HG02870 (cell line): ENCODE data around the gene CARD10.

Experiments
- ATAC-seq: cut with Tn5 transposase; IDR thresholded peaks from one replicate; pipeline ENCODE4 v1.9.1; 2021; ENCODE audit warnings: mild to moderate bottlenecking, moderate library complexity; ENCODE audit not compliant: unreplicated experiment

Gene CARD10

GRCh38 chr22:37507731-37508130 is 11.5 kb downstream of the CARD10 start:
- no peak for ATAC-seq

- no peak for ATAC-seq
Measured at GRCh38 chr22:37505989-37506388, 13.2 kb downstream of the CARD10 start.

GRCh38 chr22:37505565-37505964 is 13.7 kb downstream of the CARD10 start:
- ATAC-seq, result no peak

GRCh38 chr22:37504964-37505363 is 14.3 kb downstream of the CARD10 start:
- ATAC-seq, result no peak

- no peak for ATAC-seq
Measured at GRCh38 chr22:37503850-37504249, 15.4 kb downstream of the CARD10 start.

GRCh38 chr22:37503183-37503683 is 16.0 kb downstream of the CARD10 start:
- ATAC-seq, result no peak

GRCh38 chr22:37502342-37503182 is 16.7 kb downstream of the CARD10 start:
- ATAC-seq, result no peak

- ATAC-seq, result no peak
Measured at GRCh38 chr22:37501610-37502341, 17.4 kb downstream of the CARD10 start.

- no peak for ATAC-seq
Measured at GRCh38 chr22:37500745-37501609, 18.2 kb downstream of the CARD10 start.

- no peak for ATAC-seq
Measured at GRCh38 chr22:37499789-37500540, 19.2 kb downstream of the CARD10 start.

- no peak for ATAC-seq
Measured at GRCh38 chr22:37499027-37499707, 20.0 kb downstream of the CARD10 start.

GRCh38 chr22:37498289-37498909 is 20.8 kb downstream of the CARD10 start:
- no peak for ATAC-seq

- no peak for ATAC-seq
Measured at GRCh38 chr22:37497062-37497599, 22.1 kb downstream of the CARD10 start.

GRCh38 chr22:37496651-37497050 is 22.6 kb downstream of the CARD10 start:
- no peak for ATAC-seq

- no peak for ATAC-seq
Measured at GRCh38 chr22:37493979-37494378, 25.2 kb downstream of the CARD10 start.

GRCh38 chr22:37492428-37493344 is 26.5 kb downstream of the CARD10 start:
- no peak for ATAC-seq

- ATAC-seq, result no peak
Measured at GRCh38 chr22:37491559-37492427, 27.4 kb downstream of the CARD10 start.
